GM19324 (cell line): Measurements from ENCODE around the gene HPGD.

Experiments used
- ATAC-seq: cut with Tn5 transposase; IDR thresholded peaks from one replicate; pipeline ENCODE4 v1.9.1; 2021; ENCODE audit warnings: mild to moderate bottlenecking, moderate library complexity; ENCODE audit not compliant: unreplicated experiment, low FRiP score

The HPGD gene

GRCh38 chr4:174522183-174523024 lies at the start of gene HPGD:
TSS of gene HPGD (minus strand) at chr4:174522488. CDS start at chr4:174522451, 37 bp downstream.
- ATAC-seq = peak; percentile 86

DNA sequence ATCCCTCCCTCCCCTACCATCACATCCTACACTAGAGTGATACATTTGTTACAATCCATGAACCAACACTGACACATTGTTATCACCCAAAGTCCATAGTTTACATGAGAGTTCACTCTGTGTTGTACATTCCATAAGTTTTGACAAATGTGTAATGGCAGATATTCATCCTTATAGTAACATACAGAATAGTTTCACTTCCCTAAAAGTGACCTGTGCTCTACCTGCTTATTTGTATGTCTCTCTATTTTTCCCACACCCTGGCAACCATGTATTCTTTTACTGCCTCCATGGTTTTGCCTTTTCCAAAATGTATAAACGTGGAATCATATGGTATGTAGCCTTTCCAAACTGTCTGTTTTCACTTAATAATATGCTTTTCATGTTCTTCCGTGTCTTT lies 42.2 kb upstream of the HPGD start:
- no peak for ATAC-seq

- ATAC-seq = no peak
Measured at GRCh38 chr4:174563399-174563798, 41.1 kb upstream of the HPGD start.

GRCh38 chr4:174561560-174561959 lies 39.3 kb upstream of the HPGD start:
- ATAC-seq = no peak

DNA sequence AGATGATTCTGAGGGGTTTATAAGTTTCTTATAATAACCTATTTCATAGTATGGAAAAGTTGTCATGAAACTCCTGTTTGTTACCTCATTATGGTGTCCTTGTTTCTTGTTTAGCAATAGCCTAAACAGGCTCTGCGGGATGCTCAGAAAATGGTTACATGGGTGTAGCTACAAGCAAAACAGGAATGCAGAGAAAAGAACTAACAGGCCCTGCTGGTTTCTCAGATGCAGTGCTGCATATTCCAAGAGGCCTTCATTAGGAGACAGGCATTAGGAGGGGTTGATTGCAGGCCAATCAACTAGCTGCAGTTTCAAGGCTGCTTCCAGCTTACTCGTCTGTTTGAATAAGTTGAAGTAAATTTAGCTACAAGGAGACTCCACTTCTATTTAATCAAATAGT lies 37.6 kb upstream of the HPGD start:
- no peak for ATAC-seq

- no peak for ATAC-seq
Measured at GRCh38 chr4:174555789-174556630, 33.7 kb upstream of the HPGD start.

DNA sequence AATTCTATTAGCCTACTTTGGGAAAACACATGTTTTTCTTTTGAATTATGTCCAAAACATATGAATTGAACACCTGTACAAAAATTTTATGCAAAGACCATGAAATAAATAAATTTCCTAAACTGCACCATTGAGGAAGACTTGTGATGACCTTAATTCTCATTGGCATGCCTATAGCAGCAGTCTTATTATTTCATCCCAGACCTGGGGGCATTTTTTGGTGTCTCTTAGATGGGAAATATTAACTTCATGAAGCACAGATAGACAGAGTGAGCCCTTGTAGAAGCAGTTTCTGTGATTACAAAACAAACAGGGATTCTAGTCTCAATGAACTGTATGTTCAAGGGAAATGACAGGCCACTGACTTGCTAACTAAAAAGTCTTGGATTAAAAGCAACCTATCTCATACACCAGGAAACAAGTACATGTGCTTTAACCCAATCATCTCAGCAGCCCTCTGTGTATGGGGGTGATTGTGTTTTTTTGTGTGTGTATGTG lies 32.0 kb upstream of the HPGD start:
- no peak for ATAC-seq

GRCh38 chr4:174553828-174554227 lies 31.5 kb upstream of the HPGD start:
- ATAC-seq = no peak

DNA sequence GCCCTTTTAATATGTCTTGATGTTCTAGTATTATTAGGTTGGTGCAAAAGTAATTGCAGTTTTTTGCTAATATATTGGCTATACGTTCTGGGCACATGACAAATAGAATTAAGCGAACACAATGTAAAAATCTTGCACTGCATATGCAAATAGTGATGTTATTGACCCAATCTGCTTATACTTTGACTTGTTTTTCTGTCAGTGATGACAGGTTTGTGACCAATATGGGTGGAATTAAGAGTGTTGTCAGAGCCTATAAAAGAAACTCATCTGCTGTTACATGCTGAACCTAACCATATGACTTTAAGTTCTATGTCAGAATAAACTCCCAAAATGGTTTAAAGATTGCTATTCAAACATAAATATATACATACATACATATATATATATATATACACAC lies 30.7 kb upstream of the HPGD start:
- ATAC-seq = no peak

- no peak for ATAC-seq
Measured at GRCh38 chr4:174550541-174550940, 28.3 kb upstream of the HPGD start.

DNA sequence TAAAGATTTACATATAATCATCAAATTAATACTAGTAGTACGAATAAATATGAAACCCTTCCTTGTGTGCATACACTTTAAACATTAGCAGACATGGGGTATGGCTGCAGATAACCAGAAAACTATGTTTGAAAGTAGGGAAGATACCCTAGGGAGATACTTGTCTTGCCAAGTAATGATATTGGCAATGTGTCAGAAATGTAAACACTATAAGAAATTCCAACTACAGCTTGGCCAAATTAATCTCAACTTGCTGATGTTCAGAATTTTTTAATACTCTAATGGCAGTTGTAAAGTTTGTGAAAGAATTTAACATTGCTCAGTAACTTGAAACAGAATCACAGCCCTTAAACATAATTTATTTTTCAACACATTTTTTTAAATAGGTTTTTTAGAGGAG lies 27.4 kb upstream of the HPGD start:
- ATAC-seq = no peak

- no peak for ATAC-seq
Measured at GRCh38 chr4:174545268-174545667, 23.0 kb upstream of the HPGD start.

DNA sequence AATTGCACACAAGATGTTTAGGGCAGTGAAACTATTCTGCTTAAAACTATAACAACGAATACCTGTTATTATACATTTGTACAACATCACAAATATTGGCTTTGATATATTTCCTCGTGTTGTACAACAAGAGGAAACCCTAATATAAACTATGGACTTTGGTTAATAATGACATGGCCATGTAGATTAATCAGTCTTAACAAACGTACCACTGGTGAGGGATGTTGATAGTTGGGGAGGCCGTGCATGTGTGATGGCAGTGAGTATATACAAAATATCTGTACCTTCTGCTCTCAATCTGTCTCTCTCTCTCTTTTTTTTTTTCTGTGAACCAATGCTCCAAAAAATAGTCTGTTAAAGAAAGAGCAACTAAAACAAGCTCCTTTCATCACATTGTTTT lies 22.2 kb upstream of the HPGD start:
- ATAC-seq = no peak

DNA sequence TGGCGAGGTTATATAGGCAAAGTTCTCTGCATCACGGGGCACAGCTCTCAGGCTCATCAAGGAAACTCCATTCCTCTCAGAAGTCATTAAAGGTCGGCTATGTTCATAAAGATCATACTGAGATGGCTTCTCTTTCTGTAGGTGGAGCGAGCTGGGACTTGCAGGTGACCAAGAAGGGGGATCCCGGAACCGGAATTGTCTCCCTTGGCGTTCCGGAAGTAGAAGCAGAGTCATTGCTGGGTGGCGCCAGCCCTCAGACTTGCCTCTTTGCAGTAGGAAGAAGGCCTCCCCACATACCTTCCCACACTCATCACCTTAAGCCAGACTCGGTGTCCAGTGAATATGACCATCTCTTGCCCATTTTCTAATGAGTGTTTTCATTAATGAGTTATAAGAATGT lies 17.9 kb upstream of the HPGD start:
- no peak for ATAC-seq

DNA sequence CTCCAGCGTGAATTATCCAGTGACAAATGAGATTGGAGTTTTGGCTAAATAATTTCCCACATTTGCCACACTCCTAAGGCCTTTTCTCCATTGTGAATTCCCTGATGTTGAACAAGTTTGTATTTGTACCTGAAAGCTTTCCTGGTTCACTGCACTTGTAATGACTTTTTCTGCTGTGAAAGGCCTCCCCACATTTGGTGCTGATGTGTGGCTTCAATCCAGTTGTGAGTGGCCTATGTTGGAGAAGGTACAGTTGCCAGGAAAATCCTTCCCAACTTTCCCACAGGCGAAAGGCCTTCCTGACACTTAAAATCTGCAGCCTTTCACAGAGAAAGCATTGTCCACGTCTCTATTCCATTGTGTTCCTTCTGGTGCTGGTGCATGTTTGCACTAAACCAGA lies 17.3 kb upstream of the HPGD start:
- no peak for ATAC-seq

- ATAC-seq = no peak
Measured at GRCh38 chr4:174538876-174539250, 16.6 kb upstream of the HPGD start.

- ATAC-seq = peak; percentile 98
Measured at GRCh38 chr4:174538123-174538875, 16.0 kb upstream of the HPGD start.

DNA sequence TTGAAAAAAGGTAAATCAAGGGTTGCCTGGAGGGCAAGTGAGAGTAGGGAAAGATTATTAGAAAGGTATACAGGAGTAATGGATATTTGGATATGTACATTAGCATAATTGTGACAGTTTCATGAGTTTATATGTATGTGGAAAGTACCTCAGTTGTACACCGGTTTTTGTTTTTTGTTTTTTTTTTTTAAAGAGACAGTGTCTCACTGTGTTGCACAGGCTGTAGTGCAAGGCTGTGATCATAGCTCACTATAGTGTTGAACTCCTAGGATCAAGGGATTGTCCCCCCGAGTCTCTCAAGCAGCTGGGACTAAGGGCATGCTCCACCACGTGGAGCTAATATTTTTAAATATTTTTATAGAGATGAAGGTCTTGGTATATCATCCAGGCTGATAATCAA lies 15.3 kb upstream of the HPGD start:
- peak; percentile 10 for ATAC-seq

DNA sequence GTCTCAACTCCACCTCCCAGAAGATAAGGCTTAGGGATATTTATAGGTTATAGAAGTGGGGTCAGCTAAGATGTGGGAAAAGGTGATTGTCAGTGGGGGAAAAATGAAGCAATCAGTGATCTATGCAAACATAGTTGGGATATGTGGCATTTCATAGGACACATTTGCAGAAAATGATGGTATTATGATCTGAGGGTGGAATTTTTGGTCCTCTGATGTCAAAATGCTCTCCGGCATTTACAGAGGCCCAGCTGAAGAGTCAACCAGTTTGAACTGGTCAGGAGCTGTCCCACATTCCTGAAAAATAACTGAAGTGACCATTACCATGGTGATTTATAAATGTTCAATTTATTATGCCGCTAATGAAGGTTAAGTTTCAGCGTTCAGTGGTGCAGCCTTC lies 12.2 kb upstream of the HPGD start:
- ATAC-seq = no peak

- ATAC-seq = no peak
Measured at GRCh38 chr4:174532445-174532844, 10.2 kb upstream of the HPGD start.

DNA sequence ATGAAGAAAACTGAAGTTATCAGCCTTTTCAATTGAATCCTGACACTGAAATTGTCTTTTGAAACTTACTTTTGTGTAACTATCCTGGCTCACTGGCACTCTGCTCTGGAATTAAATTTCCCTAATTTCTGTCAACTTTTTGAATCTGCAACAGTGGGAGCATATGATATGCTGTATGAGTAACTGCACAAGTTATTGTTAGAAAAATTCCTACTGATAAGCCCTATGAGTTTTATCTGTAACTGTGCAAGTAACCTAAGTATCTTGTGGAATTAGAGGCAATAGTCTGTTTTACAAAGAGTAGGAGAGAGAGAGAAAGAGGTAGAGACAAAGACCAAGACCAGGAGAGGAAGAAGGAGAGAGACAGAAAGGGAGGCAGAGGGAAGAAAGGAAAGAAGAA lies 9.2 kb upstream of the HPGD start:
- no peak for ATAC-seq
